ENCODE measurements around the gene MGST2.
"Not testable (repeated sequence)": the region's sequence is repeated elsewhere in the genome, so short reads cannot be mapped to it uniquely, and the experiment has no call there.

The MGST2 gene

DNA sequence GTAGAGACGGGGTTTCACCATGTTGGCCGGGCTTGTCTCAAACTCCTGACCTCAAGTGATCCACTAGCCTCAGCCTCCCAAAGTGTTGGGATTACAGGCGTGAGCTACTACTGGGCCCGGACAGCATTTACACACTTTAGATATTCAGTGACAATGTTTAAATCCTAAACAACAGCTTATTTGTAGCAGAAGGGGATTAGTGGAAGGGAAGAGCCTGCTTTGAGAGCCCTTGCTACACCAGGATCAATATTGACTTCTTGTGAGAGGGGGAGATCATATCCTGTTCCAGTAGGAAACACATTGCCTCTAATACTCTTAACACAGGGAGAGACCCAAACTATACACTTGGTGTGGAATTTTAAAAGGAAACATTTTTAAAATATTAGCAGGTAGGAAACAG is 7.1 kb downstream of the MGST2 start:
- FAIRE-seq = no peak

GRCh38 chr4:139674875-139675550 is 9.4 kb downstream of the MGST2 start:
- FAIRE-seq = no peak

- no peak for FAIRE-seq
These were observed 10.0 kb downstream of the MGST2 start for GRCh38 chr4:139675651-139676050.

DNA sequence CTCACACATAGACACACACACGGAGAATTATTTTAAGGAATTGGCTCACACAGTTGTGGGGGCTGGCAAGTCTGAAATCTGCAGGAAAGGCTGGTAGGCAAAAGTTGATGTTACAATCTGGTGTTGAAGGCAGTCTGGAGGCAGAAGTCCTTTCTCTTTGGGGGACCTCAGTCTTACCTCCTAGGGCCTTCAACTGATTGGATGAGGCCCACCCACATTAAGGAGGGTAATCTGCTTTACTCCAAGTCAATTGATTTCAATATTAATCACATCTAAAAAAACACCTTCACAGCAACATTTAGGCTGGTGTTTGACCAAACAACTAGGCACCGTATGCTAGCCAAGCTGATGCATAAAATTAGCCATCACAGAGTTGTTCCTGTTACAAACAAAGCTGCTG is 10.7 kb downstream of the MGST2 start:
- FAIRE-seq = no peak

- FAIRE-seq = no peak
These were observed 11.4 kb downstream of the MGST2 start for GRCh38 chr4:139676913-139677585.

- no peak for FAIRE-seq
These were observed 16.7 kb downstream of the MGST2 start for GRCh38 chr4:139682309-139682708.

DNA sequence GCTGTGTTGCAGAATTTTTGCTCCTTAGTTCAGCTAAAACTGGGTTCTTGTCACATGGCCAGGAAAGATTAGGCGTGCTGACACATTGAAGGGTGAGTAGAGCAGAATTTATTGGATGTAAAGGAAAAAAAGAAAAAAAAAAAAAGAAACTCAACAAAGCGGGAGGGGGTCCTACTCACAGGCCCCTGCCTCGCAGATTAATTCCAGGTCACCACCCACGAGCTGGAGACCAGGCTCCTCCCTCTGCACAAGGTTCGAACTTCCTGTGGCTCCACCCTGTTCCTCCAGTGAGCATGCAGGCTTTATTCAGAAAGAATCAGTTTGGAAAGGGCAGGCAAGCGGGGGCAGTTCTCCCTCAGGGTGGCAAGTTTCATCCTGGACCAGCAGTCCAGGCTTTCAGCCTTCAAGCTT is 17.1 kb downstream of the MGST2 start:
- no peak for FAIRE-seq

DNA sequence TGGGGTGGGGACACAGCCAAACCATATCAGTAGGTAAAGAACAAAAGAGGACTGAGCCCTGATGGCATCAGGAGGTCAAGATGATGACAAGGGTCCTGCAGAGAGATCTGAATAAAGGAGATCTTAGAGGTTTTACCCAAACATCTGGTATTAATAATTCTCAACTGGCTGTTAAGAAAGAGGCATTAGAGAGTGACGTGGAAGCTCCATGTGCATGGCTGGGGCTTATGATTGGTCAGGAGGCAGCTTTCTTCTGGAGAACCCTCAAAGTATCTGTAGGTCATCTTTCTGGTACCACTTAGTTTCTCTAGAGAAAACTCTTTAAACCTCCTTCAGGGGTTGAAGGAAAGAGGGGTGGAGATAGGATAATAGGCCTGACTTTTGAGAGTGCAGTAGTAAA is 18.7 kb downstream of the MGST2 start:
- no peak for FAIRE-seq

DNA sequence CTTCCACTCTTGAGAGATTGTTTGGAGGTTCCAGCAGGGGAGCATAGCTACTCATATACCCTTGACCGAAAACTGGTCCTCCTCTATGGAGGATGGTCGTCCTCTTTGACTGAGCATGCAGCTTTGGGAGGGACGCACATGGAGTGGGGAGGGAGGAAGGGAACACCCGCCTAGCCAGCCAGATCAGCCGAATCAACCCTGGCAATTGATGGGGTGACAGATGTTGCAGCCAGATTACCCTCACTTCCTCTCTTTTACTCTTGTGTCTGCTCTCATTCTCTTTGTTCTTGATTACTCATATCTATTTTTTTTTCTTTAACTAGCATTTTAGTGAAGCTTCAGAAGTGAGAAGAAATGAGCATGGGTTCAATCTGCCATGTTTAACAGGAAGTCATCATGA is 19.6 kb downstream of the MGST2 start:
- no peak for FAIRE-seq

DNA sequence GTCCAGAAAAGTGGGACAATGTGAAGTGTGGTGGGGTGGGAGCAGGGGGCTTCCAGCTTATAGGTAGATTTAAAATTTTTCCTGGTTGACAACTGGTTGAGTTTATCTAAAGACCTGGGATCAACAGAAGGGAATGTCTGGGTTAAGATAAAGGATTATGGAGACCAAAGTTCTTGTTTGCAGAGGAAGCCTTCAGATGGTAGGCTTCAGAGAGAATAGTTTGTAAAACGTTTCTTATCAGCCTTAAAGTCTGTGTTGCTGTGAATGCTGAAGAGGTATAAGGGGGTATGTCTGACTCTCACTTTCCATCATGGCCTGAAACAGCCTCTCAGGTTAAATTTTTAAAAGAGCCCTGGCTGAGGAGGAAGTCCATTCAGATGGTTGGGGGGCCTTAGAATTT is 20.5 kb downstream of the MGST2 start:
- FAIRE-seq = no peak

- FAIRE-seq = no peak
These were observed 21.4 kb downstream of the MGST2 start for GRCh38 chr4:139686988-139687387.

DNA sequence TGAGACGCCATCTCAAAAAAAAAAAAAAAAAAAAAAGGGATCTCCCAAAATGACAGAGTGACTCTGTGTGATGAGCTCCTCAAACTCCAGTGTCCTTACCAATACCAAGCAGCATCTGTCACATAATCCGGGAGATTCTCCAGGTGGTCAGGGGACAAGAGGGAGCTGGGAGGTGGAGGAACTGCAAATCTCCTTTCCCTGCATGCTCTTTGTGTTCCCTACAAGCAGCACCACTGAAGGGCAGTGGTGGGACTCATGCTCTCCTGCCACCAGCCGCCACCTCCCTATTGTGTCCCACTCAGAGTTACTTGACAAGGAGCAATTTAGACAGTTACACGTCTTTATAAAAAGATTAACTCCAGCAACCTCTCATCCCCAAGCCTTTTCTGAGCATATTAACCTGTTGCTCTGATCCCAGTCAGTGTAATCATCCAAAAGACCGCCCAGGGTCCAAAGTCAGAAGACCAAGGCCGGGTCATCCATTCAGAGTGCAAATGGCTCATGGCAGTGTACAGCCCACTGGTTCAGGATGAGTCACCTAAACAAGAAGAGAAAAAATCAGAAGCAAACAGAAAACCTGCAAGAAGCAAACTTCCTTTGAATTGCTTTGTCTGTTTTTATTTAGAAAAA is 23.6 kb downstream of the MGST2 start:
- no peak for FAIRE-seq

DNA sequence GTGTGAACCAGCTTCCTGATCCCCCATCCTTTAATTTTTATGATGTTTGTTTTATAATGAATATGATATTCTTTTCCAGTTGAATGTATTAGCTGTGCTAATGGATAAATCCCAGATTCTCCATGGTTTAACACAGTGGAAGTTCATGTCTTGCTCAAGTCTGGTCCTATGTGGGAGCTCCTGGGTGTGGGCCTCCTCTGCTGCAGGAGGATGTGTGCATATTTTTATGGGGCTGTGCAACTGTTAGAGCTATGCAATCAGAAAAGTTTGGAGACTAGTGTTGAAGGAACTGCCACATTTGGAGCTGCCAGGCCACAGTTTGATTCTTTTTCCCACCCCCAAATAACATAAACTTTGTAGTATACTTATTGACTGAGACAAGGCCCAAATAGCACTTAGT is 24.8 kb downstream of the MGST2 start:
- no peak for FAIRE-seq

DNA sequence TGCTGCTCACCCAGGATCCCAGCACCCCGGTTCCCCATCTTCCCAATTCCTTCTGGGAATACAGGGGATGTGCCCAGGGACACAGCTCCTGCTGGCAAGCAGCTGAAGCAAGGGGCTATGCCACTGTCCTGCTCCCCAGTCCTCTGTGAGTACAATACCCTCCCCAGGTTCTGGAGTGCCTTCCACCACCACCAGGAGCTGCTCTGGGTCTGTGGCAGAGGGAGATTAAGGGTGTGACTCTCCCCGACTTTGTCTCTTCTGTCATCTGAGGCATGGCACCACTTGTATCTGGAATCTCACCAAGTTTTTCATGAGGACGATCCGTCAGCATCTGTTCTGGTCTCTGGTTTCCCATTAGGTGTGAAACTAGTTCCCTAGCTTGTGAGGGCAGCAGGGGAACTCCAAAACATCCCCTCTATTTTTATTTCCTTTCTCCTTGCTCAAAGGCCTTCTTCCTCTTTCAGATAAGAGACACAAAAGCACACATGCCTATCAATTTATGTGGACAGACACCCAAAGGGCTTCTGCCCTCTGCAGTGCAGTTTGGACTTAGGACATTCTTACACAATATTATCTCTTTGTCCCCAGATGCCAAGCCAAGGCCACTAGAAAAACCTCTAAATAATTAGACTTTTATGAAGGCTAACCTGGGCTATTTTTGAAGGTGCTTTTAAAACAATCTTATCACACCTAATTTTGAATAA is 26.8 kb downstream of the MGST2 start:
- FAIRE-seq = no peak

DNA sequence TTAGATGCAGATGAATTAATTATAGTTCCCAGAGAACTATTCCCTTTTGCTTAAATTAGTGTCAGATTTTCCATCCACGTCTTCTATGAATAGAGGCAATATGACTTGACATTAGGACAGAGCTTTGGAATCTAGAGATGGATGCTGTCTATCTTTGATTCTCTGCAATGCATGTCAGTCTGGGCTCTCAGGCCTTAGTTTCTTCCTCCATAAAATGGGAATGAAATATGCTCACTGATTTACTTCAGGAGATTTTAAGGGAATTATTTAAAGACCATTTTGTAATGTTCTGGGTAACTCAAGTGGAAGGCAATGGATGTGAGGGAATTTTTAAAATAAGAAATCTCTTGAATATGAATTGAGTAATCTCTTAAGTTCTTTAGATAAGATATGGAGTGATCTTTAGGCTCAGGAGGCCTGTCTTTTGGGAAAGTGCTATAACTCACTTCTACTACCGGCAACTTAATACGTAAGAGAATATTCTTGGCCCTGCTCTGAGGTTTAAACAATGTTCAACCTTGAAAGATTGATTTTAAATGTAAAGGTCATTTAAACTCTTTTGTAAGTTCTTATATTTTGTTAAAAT is 29.0 kb downstream of the MGST2 start:
- FAIRE-seq = no peak

DNA sequence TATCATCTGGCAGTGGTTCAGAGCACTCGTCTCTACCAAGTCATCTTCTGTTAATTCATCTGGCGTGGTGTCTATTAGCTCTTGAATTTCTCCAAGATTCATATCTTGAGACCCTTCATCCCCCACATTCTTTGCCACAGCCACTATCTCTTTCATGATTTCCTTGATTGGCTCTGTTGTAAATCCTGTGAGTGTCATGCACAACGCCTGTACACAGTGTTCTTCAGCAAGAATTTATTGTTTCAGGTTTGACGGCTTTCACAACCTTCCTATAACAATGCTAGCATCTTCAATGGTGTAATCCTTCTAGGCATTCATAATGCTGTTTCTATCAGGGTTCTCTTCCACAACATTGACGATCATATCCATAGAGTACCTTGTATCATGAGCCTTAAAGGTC is 30.9 kb downstream of the MGST2 start:
- no peak for FAIRE-seq

- not testable (repeated sequence) for FAIRE-seq
These were observed 32.7 kb downstream of the MGST2 start for GRCh38 chr4:139698167-139698925.

DNA sequence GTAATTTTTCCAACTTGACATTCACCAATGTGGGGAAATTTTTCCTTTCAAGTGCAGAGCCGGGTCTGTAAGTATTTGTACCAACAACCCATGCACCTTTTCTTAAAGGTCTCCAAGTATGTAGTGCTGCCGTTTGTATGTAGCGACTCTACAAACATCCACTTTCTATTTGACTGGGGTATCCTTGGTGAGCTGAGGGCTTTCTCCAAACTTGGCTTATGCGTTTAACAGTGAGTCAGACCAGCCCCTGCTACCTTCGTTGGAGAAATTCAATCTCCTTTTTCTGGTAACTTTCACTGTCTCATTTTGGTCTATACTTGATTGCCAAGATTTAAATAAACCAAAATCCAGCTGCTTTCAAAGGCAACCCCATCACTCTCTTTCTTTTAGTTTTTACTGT is 34.9 kb downstream of the MGST2 start:
- no peak for FAIRE-seq

- FAIRE-seq = no peak
These were observed 39.4 kb downstream of the MGST2 start for GRCh38 chr4:139704915-139705485.

- FAIRE-seq = no peak
These were observed 44.0 kb downstream of the MGST2 start for GRCh38 chr4:139709660-139710059.

DNA sequence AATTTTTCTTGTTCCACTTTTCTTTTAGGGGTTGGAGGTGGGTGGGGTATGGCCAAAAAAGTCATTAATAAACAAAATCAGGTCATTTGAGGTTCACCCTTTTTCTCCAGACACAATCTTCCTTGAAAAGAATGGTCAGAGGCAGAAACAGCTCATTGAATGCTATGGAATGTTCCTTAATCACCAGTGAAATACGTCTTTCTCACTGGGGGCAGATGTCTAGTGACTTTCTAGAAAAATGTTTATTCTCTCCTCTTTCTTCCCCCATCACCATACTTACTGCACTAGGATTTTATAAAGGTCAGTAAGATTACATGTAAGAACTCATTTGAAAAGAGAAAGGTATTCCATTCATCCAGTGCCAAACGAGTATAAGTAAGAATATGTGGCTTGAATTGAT is 44.5 kb downstream of the MGST2 start:
- no peak for FAIRE-seq

DNA sequence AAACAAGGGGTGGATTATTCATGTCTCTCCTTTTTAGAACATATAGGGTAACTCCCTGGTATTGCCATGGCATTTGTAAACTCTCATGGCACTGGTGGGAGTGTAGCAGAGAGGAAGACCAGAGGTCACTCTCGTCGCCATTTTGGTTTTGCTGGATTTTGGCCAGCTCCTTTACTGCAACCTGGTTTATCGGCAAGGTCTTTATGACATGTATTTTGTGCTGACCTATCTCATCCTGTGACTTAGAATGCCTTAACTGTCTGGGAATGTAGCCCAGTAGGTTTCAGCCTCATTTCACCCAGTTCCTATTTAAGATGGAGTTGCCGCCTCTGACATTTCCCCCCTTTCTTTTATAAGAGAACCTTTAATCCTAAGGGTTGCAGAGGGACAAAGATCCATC is 45.8 kb downstream of the MGST2 start:
- no peak for FAIRE-seq

Data from TTC549 (cell line).